Medulla oblongata (tissue), 1 donor: Measurements from ENCODE around the gene AKAP13.
A peak's percentile ranks its signal among the peaks of the same experiment; 100 is the strongest.
"Not testable (repeated sequence)": the region's sequence is repeated elsewhere in the genome, so short reads cannot be mapped to it uniquely, and the experiment has no call there.

Source experiments
- DNase-seq: peaks from one replicate; pipeline ENCODE4 v3.0.0-alpha.2; 2015; ENCODE audit errors: extremely low spot score

AKAP13 gene

DNA sequence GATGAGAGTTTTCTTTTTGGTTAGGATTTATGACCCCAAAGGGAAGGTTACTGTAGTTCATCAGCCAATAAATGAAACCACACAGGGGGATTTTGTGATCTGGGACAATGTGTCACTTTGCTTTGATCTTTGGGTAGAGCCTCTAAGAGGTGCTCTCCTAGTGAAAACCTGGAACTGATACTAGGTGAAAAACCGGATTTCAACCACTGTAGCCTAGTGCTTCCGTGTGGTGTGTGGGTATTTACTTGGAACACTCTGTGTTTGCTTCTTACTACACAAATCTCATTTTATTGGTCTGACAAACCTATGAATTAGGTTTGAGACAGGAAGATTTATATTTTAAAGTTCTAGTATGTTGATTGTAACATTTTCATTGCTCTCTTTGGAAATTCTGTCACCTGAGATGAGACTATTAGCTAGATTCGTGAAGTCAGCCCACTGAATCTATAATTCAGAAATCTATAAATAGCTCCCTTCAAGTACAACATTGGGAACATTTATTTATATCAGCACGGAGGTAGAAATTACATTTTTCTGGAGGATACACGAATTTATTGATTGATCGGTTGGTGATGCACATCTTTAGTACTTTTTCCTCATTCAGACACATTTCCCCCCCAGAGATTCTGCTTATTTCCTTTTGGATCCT, 119.8 kb downstream of the AKAP13 start:
- DNase-seq = no peak

DNA sequence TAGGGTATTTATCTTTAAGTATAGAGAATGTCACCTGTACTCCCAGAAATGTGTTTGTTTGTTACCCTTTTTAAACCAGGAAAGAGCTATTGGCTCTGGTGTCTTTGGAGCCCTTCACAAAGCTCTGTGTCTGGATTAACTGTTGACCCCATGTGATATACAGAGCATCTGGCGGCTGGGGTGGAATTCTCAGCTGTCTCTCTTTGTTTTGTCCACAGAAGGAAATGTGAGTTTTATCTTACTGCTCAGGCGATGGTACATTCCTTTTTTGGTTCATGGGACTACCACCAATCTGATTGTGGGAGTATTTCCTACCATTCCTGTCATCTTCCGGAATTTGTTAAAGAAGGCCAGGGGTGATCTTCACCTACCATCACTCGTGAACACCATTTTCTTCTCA, 120.3 kb downstream of the AKAP13 start:
- no peak for DNase-seq

DNA sequence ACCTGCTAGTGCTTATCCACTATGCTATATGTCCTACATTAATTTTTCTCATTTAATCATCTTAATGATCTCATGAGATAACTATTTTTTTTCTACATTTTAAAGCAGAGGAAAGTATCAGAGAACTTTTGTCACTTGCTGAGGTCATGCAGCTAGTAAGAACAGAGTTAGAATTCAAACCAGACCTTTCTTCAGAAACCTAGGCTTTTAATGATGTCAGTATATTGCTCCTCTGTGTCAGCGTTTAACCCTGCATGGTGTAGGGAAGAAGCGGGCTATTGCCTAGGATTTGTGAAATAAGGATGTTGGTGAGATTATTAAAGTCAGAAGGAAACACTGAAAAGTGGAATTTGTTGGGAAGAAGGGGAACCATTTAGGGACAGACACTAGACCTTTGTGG, 121.2 kb downstream of the AKAP13 start:
- DNase-seq = no peak

DNA sequence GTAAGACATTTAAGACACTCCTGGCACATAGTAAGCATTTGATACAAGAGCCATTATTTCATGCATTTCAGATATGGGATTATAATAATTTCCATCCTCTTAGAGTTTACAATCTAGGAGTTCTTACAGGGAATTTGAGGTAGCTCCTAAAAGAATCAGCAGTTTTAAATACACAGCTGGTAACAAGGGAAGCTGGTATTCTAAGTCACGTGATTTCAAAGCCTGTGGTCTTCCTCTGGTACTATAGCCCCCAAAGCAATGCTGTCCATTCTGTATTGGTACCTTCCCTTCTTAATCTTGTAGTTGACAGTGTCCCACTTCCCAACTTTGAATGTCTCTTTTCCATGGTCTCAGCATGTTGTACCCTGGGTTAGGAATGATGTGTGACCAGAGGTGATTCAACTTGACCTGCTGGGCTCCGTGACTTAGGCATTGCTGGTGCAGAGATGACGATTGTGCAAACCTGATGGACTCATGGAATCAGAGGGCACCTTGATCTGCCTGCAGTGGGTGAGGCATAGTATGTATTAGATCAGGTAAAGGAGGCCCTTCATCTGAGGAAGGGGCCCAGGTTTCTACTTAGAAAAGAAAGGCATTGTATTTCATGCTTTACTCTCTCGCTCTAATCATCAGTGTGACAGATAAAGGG, 122.9 kb downstream of the AKAP13 start:
- no peak for DNase-seq

DNA sequence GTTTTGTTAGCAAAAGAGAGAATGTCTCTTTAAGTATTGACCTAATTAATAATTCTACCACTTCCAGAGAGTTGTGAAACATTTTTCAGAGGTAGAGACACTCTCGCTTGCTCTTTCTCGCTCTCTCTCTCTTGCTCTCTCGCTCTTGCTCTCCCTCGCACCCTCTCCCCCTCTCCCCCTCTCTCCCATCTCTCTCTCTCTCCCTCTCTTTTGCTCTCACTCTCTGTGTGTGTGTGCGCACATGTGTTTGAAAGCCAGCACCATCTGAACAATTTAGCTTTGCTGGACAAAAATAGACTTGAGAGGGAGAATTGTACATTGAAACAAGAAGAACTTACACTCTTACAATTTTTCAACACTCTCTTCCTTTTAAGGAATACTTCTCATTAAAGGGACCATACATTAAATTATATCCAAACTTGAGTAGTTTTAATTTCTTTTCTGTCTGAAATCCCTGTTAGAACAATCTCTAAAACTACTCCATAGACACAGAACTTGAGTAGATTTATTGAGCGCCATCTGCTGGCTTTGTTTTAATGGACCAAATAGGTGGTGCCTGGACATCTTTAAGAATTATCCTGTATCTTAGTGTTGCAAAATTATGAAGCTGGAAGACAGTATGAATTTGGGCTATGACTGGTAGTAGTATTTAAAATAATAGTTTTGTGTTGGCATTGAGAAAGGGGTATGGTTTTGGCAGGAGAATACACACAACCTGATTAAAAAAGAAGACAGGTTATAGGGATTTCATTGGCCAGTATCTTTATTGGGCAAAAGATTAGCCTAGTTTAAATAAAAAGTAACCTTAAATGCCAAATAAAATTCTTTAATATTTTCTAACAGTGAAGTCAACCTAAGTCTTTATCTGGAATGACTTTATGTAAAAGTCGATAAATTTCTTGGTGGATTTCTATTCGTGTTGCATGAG, 124.6 kb downstream of the AKAP13 start:
- peak; percentile 81 for DNase-seq

DNA sequence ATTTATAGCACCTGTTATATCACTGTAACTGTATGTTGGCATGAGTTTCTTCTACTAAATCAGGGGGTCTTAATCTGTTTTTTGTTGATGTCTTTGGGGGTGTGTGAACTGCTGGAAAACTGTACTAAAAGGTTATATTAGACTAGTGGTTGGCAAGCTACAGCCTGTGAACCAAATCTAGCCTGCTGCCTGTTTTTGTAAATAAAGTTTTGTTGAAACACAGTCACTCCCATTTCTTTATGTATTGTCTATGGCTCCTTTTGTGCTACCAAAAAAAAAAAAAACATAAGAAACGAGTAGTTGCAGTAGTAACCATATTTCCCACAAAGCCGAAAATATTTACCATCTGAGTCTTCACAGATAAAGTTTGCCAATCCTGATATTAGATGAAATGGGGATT, 126.7 kb downstream of the AKAP13 start:
- DNase-seq = no peak

DNA sequence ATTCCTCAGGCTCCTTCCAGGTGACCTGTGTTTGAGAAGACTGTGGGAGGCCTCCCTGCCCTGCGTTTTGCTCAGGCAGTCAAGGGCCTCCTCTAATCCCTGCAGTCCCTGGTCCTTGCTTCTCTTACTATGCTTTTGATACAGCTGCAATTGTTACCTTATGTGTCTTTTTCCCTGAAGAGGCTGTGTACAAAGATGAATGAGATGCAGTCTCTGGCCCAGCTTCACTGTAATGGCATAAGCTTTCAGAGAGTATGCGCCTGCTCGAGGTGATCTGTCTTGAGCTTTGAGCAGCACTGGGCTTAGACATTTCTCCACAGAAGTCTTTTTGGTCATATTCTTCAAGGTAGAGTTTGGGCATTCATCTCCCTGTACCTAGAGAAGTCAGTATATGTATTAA, 129.6 kb downstream of the AKAP13 start:
- DNase-seq = no peak

DNA sequence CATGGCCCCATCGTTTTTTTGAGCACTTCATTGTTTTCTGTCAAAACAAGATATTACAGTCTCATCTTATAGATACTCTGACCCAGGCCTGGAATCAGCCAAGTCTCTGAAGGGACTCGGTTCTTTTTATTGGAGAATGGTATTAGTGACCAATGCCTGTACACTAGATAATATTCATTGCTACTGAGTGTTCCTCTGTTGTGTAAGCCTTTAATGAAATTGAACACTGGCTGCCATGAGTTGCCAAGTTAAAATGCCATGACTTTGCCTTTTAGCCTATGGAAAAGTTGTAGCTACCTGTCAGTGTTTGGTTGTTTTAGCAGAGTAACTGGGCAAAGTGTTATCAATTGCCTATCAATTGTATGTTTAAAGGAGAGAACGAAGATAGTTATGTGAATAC, 134.0 kb downstream of the AKAP13 start:
- DNase-seq = no peak

DNA sequence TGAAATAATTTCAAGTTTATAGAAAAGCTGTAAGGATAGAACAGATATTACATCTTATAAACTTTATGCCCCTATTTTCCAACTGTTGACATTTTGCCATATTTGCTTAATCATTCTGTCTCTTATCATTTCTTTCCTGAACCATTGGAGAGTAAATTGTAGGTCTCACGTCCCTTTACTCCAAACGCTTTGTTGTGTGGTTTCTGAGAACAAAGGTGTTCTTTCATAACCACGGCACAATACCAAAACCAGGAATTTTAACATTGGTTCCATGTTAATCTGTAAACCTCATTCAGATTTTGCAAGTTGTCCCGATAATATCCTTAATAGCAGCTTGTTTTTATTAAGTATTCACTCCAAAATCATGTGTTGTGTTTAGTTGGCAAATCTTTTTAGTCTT, 134.8 kb downstream of the AKAP13 start:
- no peak for DNase-seq

DNA sequence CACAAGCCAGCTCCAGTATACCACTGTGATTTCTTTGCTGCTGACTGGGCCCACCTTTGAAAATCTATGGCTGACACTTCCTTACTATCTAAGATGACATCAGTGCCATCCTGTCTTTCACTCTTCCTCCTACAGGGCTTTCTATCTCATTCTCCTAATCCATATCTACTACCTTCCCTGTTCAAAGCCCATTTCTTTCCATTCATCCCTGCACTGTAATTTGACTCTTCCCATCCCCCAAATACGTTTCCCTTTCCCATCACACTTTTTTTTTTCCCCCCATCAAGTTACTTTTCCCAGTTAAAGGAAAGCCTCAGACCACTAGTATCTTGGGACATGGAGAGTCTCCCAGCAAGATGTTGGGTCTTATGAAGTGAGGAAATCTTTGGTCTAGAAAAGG, 136.7 kb downstream of the AKAP13 start:
- DNase-seq = no peak

DNA sequence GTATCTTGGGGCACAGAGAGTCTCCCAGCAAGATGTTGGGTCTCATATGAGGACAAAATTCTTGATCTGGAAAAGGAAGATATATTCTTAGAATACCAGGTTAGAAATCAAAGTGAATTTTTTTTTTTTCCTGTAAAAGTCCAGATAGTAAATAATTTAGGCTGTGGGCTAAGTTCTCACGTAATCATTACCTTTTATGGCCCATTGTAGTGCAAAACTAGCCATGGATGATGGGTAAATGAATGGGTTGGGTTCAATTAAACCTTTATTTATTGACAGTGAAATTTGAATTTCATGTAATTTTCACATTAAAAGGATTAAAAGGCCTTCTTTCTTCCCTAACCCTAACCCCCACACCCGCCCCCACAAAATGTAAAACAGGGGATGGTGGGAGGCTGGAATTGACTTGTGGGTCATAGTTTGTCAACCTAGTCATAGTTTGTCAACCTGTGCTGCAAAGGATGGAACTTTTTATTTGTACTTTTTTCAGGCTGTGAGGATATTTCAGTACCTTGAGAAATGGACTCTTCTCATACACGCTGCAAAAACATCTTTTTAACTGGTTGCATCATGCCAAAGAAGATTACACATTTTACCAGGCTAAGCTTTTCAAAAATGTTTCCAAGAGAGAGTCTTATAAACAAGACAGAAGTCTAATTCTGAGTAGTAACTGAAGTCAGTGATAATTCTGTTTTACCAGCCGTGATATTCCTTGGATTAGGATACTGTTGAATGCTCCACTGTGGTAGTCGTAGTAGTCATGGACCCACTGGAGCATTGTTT, 138.8 kb downstream of the AKAP13 start:
- no peak for DNase-seq

DNA sequence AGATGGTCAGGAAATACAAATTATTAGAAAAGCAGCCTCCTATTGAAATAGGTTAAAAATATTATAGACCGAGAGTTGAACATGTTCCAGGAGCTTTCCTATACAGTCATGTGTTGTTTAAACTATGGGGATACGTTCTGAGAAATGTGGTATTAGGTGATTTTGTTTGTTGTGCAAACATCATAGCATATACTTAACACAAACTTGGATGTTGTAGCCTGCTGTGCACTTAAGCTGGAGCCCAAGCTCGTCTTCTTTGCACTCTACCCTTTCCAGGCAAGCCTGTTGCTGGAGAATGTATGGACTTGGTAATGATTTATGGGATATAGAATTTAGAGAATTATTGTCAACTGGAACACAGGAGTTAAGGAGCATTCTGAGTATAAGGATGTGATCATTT, 140.2 kb downstream of the AKAP13 start:
- no peak for DNase-seq

DNA sequence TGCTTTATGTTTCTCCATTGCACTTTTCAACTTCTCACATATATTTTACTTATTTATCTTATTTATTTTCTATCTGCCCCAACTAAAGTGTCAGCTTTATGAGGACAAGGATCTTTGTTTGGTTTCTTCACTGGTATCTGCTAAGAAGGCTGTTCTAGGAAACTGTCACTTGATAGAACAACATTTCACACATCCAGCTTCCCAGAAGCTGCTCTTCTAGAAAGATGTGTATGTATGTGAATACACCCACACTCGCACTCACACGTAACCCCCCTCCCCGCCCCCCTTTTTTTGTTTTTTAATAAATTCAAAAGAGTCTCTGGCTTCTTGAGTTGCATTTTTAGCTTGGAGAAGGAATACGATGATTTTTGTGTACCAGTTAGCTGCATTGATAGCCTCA, 143.1 kb downstream of the AKAP13 start:
- no peak for DNase-seq

DNA sequence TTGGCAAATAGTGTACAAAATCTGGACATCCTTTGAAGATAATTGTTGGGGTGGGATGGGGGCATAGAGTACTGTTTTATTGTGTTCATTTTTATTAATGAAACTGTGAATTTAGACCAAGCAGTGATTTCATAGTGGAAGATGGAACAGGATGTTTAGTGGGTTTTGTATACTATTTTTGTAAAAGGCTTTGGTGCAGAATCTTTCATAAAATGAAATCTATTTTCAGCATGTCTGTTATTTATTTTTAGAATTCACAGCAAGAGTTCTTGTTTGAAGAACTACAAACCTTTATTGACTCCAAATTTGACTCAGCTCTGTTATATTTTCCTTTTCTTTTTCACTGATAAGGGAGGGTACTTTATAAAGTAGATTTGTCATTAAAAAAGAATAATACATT, 145.4 kb downstream of the AKAP13 start:
- no peak for DNase-seq

DNA sequence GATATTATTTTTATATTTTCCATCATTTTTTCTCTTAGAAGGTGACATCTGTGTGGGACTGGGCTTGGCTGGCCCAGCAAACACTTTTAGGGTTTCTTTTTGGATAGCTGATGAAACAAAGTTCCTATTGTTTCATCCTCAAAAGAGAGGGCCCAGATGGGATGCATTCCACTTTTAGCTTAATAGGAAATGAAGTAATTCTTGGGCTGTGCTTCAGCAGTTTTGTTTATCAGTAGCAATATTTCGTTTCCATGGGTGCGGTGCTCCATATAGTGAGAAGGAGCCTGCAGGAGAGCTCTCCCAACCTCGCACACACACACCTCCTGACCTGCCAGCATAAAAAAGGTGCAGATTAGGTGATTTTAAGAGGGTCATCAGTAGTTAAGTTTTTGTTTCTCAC, 147.5 kb downstream of the AKAP13 start:
- DNase-seq = no peak

DNA sequence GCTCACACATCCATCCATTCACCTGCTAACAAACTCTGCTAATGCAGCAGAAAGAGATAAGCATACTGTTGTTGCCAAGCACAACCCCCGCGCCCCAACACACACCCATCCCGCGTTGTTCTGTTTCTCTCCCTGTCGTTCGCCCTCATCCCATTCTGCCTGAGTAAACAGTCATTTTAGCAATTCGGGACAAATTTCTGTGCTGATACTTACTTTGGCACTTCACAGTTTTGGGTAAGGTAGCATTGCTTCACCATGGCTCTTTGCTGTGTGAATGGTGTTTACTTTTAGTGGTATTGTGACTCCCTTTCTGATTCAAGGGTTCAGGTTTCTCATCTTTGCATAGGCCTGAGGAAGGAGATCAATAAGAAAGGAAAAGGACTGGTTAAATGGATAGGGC, 149.7 kb downstream of the AKAP13 start:
- DNase-seq = no peak

DNA sequence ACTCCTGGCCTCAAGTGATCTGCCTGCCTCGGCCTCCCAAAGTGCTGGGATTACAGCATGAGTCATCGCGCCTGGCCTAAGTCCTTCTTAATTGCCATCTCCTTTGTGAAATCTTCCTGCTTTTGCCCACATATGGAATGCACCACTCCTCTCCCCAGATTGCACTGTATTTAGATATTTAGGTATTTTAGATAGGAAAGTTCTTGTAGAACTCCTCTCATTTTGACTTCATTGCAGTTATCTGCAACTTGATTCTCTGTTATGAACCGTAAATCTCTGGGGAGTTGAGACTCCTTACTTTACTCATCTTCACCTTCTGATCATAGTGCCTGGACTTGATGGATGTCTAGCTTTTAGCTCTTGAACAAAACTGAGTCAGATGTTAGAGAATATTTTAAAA, 150.7 kb downstream of the AKAP13 start:
- DNase-seq = no peak

DNA sequence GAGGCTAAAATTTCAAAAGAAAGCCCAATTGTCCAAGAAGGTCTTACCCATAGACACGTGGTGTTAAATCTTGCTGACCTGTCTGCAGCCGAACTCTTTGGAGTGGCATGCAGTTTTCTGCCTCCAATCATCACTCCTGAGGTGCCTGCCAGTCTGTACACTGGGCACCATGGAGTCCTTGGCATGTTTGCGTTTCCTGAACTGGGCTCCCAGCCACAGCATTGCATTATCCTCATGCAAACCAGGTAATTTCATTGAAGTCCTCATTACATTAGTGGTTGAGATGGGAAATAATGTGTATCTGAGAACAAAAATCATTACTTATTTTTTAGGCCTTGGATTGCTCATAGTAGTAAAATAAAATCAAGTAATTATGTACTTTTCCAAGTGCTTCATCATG, 152.3 kb downstream of the AKAP13 start:
- DNase-seq = no peak

DNA sequence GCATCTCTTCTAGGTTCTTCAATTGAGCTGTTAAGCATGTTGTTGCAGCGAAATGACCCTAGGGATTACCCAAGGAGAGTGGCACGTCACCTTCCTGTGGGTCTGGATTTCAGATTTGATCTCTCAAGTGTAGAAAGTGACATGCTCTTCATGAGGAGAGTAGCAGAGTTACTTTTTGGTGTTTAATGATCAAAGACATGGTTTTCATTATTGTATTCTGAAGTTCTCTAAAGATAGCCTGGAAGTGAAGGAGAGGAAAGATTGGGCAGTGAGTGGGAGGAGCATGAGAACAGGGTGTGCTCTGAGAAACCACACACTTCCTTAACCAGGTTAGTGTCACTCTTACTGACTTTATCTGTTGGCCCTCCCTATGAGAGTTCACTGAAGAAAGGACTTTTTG, 153.6 kb downstream of the AKAP13 start:
- peak; percentile 44 for DNase-seq

DNA sequence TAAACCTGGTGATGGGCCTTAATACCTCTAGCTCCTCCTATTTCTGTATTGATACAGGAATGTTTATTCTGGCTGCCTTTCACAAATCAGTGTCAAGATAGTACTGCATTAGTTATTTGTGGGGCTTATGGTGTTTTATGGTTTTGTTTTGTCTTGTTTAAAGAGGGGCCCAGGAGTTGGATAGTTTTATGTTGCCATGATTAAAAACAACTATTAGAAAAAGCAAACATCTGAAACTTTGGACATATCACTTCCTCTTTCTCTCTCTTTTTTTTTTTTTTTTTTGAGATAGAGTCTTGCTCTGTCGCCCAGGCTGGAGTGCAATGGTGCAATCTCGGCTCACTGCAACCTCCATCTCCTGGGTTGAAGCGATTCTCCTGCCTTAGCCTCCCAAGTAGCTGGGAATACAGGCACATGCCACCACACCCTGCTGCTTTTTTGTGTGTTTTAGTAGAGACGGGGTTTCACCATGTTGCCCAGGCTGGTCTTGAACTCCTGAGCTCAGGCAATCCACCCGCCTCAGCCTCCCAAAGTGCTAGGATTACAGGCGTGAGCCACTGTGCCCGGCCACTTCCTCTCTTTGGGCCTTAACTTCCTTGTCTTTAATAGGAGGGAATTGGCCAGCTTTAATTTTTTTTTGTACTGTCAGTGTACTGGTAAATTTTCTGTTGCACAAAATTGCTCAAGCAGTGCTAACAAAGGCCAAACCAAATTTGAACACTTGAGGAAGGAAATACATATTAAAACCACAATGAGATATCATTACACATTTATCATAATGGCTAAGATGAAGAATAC, 155.3 kb downstream of the AKAP13 start:
- DNase-seq = not testable (repeated sequence)

DNA sequence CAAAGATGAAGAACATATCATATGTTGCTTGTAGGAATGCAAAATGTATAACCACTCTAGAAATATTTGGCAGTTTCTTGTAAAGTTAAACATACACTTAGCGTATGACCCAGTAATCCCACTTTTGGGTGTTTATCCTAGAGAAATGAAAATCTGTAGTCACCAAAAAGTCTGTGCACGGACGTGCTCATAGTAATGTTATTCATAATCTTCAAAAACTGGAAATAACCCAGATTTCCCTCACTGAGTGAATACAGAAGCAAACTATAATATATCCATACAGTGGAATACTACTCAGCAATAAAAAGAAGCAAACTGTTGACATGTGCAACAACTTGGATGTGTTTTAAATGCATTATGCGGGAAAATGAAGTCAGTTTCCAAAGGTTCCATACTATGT, 155.9 kb downstream of the AKAP13 start:
- no peak for DNase-seq
